Measurements from ENCODE around the gene ZNF785.
"Not testable (repeated sequence)": the region's sequence is repeated elsewhere in the genome, so short reads cannot be mapped to it uniquely, and the experiment has no call there.

The ZNF785 gene

DNA sequence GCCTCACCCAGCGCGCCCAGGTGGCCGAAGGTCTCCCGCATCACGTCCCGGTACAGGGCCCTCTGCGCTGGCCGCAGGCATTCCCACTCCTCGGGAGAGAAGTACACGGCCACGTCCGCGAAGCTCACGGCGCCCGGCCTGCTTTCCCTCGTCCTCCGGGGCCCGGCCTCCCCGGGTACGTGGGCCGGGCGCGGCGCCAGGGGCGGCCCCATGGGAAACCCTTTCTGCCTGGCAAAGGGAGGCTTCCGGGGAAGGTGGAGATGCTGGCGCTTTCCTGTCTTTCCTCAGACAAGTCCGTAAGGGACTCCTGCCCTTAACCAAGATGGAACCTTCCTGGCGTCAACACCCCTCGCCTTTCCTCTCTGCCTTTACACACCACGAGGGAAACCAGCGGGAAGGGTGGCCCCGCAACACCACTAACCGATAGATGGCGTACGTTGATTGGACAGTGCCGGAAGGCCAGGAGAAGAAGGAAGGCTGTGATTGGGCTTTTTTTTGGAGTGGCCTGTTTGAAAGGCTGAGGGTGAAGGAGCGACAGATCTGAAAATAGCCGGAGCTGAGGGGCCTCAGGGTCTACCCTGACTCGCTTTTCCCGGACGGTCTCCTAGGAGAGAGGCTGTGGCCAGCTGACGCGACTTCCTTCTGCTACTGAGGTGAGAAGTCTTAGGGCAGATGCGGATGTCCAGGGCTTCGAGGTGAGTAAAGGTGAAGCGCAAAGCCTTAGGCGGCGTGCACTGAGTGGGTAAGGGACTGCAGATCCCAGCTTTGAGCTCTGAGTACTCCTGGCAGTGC is at the start of gene ZNF785:
Gene ZNF785, minus strand, starts transcription at position 298 of the 792 bp plus-strand sequence. Its CDS starts 86 bp downstream, at position 212.
- peak; percentile 76 for DNase-seq

DNA sequence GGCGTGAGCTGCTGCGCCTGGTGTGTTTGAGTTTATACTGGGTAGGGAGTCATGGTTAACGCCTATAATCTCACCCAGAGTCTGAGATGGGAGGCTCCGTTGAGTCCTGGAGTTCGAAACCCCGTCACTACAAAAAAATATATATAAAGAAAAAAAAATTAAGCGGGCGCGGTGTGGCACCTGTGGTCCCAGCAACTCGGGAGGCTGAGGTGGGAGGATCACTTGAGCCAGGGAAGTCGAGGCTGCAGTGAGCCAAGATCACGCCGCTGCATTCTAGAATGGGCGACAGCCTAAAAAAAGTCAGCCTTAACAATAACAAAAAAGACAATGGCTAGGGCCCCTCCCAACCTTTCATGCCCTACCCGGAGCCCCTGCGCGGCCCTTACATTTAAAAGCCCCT is 48.0 kb upstream of the ZNF785 start:
- DNase-seq: no peak

DNA sequence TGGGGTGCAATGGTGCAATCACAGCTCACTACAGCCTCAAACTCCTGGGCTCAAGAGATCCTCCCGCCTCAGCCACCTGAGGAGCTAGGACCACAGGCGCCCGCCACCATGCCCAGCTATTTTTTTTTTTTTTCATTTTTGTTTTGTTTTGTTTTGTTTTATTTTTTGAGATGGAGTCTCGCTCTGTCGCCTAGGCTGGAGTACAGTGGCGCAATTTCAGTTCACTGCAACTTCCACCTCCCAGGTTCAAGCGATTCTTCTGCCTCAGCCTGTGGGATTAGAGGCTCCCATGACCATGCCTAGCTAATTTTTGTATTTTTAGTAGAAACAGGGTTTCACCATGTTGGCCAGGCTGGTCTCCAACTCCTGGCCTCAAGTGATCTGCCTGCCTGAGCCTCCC is 47.0 kb upstream of the ZNF785 start:
- not testable (repeated sequence) for DNase-seq

DNA sequence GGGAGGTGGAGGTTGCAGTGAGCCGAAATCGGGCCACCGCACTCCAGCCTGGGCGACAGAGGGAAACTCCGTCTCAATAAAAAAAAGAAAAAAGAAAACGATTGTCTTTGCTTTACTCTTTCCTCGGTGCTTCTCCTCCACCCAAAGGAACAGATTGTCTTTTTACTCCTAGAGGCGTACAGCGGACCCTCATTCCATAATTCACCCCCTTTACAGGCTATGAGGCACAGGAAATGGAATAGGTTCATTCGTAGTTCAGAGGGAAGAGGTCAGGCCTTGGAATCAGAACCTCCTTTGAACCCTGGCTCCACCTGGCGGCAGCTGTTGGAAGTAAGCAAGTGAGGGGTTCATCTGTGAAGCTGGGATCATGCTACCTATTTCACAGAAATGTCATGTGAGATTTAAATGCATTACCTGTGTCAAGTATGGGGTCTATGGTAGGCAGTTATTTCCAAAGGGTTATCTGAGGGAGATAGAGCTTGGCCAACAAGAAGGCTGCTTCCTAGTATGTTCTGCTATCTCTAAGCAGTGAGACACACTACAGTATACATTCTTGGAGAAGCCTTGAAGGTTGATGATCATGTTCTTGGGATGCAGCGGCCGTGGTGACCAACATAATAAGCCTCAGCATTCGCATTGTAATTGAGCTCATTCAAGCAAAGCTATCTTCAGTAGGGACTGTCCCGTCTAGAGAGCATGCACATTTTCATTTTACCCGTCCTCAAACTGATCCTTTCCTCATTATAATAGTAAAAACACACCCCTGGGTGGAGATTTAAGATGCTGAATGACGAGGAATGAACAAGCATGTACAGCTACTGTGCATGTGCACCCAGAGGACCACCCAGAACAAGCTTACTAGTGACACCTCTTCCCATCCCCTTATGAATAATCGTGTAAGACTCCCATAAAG is 43.4 kb upstream of the ZNF785 start:
- peak; percentile 58 for DNase-seq

DNA sequence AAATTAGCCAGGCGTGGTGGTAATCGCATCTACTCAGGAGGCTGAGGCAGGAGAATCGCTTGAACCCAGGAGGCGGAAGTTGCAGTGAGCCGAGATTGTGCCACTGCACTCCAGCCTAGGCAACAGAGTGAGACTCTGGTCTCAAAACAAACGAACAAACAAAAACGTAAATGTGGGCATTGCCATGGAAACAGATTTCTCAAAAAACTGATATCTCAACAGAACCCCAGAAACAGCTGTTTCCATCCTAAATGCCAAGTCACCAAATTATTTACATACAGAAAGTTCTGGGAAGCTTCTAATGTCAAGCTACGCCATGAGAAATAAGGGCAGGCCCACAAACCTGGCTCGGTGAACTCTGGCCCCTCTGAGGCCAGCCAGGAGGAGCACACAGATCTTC is 40.7 kb upstream of the ZNF785 start:
- no peak for DNase-seq

DNA sequence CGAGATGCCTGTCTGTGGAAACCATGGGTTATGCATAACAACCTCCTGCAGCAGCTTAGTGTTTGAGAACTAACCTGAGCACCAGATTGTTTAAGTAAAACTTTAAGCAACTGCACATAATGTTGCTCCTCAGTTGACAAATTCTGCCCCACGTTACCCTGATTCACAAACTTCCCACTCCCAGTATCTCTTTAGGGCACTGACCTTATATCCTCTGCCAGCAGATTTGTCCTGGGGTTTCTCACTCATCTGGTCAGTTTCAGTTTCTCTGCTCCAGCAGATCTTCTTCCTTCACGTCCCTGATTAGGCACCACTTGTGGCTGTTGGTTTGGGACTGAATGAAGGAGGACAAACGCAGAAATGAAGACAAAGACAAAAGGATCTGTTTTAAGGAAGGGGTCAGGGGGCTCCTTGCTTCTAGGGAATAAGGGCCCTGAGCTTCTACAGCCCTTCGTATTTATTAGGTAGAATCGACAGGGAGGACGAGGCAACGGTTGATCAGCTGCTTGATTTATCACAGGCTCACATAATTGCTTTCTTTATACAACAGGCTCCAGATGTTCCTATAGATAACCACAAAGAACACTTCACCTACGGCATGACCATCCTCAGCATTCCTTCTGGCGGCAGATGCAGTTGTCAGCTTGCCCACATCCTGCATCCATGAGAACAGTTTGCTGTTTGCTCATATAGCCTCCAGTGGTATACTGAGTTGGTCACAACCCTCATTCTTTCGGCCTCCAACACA is 38.2 kb upstream of the ZNF785 start:
- no peak for DNase-seq

DNA sequence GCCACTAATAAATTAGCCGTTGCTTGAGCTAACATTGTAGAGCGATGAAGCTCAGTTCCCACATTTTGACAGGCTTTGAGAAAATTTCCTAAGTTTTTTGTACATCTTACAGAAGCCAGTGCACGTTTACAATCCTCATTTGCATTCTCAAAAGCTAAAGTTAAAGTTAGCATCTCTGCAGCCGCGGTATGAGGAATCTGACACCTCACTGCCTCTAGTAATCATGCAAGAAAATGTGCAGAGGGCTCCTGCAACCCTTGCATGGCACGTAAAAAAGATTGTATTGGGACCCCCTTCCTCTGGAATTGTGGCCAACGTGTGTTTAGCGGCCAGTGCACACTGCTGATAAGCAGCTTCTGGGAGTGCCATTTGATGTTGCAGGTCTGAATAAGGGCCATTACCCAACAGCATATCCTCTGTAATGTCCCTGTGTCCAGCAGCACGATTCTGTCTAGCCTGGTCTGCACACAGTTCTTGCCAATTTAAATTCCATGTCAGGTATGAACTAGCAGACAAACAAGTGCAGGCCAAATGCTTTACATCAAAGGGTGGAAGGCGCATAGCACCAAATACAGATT is 37.0 kb upstream of the ZNF785 start:
- no peak for DNase-seq

DNA sequence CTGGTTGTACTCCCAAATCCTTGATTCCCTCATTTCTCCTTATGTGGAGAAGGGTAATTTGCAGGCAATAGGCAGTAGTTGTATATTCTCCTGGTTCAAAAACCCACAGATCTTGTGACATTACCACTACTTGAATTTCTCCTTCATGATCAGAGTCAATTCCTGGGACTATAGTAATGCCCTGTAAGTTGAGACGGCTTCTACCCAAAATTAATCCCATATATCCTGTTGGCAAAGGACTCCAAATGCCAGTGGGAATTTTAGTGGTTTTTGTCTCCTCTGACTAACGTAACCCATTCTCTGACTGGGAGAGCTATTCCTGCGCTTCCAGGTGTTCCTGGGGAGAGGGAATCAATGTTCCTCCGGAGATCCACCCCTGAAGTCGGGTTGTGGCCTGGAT is 36.3 kb upstream of the ZNF785 start:
- DNase-seq: no peak

DNA sequence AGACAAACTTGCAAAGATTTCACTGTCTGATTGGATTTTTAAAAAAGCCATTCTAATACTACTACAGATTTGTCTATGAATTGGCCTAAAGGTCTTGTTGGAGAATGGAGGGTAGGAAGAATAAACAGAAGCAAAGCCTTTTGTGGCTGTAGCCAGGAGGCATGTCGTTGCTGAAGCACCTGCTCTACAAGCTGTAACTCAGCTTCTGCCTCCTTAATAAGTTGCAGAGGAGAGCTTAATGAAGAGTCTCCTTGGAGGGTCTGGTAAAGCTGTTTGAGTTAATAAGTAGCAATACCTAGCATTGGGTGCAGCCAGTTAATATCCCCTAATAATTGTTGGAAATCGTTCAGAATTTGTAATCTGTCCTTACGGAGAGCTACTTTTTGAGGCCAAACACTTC is 34.7 kb upstream of the ZNF785 start:
- no peak for DNase-seq

DNA sequence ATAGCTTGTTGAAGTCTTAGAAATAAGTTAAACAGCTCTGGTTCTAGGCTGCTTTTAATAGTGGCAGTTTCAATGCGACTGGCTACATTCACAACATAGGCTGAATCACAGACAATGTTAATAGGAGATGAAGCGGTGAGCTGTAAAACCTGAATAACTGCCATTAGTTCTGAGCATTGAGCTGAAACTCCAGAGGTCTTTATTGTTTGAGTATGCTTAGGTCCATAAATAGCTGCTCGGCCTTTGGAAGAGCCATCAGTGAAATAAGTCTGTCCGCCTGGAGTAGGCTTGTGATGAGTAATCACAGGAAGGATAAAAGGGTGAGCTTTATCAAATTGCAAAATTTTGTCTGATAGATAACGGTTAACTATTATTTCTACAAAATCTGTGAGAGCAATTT is 34.1 kb upstream of the ZNF785 start:
- no peak for DNase-seq

DNA sequence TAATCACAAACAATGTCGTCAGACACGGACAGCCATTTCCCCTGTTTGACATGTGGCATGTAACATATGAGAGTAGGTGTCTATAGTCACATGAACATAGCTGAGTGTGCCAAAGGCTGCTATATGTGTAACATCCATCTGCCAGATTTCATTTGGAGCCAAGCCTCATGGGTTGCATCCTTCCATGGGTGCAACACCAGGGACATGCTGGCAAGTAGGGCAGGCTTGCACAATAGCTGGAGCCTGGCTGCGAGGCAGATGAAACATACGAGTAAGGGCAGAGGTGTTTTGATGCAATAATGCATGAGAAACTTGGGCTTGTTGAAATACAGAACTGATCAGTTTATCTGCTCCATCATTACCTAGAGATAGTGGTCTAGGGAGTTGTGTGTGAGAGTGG is 33.7 kb upstream of the ZNF785 start:
- no peak for DNase-seq

DNA sequence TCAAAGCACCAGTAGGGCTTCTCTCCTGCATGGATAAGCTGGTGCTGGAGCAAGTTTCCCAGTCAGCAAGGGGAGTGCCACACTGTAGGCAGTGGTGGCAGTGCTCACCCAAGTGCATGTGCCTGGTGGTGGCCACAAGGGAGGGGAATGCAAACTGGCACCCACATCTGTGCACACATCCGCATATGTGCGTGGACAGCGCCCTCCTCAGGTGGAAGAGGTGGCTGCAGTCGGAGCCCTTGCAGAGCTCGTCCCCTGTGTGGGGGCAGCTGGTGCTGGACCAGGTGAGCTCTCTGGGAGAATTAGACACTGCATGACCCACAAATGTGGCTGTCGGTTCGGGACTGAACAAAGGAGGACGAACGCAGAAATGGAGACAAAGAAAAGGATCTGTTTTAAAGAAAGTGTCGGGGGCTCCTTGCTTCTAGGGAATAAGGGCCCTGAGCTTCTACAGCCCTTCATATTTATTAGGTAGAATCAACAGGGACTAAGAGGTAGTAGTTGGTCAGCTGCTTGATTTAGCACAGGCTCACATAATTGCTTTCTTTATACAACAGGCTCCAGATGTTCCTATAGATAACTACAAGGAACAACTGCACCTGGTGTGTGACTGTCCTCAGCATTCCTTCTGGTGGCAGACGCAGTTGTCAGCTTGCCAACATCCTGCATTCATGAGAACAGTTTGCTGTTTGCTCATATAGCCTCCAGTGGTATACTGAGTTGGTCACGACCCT is 30.0 kb upstream of the ZNF785 start:
- DNase-seq: no peak

DNA sequence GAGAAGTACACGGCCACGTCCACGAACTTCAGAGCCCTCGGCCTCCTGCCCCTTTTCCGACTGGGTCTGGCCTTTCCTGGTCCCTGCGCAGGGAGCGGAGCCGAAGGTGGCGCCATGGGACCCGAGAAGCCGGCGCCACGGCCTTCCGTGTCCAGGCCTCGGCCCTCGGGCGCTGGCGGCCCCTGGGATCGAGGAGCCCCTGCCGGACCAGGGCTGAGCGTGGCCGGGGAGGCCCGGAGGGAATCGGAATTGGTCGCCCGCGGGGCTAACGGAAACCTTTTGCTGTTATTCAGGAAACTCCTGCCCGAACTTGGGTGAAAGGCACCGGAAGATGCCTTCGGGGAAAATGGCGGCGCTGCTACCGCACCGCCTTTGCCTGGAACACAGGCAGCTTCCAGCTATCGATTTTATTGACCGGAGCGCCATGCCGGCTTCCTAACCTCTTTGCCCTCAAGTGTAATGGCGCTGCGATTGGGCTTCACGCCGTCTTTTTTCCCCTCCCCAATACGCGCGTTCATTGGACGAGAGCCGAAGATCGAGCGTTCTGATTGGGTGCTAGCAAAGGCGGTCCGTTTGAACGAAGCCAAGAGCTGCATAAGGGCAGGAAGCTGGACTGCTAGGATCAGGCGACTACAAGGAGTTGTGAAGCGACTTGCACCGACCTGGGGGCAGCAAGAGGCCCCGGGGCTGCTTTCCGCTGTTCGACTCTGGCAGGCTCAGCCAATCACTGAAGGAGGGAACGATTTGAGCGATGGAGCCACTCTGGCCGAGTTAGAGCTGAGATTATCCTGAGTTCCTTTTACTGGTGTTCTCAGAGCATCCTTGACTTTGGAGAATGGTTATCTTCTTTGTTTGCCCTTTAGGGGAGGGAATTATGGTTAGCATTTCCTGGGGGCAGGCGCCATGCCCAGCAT is 24.7 kb upstream of the ZNF785 start, which contains the start of gene ZNF689:
Gene ZNF689, minus strand, starts transcription at position 464 of the 914 bp plus-strand sequence. Its CDS starts 348 bp downstream, at position 116.
- DNase-seq: peak; percentile 96

DNA sequence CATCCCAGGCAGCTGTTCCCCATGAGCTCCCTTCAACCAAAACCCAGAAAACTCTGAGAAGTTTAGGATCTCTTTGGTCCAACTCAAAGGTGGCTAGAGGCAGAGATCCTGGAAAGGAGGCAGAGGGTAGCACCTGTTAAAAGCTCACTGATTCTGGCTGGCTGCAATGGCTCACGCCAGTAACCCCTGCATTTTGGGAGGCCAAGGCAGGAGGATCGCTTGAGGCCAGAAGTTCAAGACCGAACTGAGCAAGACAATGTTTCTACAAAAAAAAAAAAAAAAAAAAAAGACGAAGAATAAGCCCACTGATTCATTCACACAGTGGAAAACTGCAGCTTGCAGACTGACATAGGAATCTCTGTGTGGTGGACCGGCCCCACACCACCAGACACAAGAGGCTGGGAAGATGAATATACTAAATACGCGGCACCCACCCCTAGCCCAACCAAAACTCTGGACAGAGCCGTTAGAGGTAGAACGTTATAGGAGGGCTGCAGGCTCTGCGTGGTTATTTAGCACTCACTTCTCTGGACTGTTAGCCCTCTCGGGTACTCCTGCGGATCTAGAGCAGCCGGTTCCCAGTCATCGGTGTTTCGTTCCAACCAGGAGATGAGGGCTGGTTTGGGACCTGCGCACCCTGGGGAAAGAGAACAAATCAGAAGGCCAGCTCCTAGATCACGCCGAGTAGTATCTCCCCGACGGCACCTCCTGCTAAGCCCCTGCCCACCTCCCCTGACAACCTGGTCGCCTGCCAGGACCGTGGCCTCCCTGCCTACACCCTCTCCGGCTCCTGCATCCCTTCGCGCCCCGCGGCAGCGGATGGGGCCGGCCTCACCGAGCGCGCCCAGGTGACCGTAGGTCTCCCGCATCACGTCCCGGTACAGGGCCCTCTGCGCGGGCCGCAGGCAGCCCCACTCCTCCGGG is 23.8 kb upstream of the ZNF785 start:
- DNase-seq: no peak

DNA sequence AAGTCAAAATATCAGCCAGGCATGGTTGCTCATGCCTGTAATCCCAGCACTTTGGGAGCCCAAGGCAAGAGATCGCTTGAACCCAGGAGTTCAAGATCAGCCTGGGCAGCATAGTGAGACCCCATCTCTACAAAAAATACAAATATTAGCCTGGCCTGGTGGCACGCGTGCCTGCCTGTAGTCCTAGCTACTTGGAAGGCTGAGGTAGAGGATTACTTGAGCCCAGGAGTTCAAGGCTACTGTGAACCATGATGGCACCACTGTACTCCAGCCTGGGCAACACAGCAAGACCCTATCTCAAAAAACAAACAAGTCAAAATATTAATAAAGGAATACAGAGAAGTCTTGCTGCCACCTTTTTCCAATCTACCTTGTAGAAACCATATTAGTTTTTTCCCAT is 20.5 kb upstream of the ZNF785 start:
- DNase-seq: no peak

DNA sequence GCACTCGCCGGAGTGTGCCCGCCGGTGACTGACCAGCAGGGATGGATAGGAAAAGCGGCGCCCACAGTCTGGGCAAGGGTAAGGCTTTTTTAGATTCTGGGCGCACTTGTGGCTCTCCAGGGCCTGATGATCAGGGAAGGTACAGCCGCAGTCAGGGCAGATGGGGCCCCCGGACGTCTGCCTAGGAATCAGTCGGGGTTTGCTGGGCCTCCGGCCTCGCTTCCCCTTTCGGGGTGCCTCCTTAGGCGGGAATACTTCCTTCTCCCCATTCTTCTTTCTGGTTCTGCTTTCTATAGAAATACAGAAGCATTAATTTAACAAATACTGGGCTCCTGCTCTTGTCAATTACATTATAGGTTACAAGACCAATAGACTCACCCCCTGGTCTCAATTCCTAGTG is 19.7 kb upstream of the ZNF785 start:
- DNase-seq: no peak

DNA sequence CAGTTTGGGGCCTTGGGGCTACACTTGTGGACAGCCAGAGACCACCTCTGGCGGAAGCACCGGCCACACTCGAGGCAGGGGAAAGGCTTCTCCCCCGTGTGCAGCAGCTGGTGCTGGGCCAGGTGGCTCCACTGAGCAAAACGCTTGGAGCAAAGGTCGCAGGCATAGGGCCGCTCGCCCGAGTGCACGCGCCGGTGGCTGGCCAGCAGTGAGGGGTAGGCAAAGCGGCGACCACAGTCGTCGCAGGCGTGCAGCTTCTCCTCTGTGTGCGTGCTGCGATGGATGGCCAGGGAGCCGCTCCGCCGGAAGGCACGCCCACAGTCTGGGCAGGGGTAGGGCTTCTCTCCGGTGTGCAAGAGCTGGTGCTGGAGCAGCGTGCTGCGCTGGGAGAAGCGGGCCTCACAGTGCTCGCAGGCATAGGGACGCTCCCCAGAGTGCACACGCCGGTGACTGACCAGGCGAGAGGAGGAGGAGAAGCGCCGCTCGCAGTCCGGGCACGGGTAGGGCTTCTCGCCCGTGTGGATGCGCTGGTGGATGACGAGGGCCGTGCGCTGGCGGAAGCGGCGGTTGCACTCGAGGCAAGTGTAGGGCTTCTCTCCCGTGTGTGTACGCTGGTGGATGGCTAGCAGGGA is 18.9 kb upstream of the ZNF785 start:
- no peak for DNase-seq

DNA sequence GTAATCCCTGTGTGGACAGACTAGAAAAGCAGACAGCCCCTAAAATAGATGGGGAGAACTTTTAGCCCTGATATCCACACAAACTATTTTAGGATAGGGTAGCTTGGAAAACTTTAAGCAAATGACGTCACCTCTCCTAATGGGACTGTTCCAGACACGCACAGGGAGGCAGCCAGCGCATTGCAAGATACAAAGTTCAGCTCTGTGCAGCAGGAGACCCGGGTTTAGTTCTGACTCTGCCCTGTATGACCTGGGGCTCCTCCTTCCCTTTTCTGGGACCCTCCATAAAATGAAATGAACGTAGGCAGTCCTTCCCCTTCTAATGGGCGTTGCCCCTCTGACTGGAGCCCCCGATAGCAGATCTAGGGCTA is 18.4 kb upstream of the ZNF785 start:
- DNase-seq: no peak

DNA sequence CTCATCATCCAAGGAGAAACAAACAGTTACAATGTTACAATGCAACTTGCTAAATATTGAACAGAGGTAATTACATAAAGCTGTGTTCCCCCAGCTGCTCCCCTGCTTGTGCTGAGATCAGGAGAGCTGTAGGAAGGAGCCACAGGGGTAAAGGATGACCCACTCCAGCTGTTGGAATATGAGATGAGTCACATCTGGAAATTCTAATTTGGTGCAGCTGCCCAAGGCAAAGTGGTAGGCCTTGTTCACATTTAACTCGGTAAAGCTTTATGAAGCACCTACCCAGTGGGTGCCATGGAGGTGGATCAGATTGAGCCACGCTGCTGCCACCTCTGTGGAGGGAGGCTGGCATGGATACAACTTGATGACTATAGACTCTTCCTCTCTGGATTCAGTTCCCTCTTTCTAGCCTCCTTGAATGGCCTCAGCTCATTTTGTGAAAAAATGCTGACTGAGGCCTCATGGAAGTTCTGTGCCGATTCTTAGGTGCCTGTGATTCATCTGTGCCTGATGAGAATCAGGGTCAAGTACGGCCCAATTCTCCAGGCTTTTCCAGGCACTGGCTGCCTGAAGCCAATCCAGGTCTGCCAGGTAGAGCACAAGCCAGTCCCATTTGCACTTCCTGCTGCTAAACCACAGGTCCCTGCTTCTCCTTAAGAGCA is 17.2 kb upstream of the ZNF785 start:
- DNase-seq: no peak
